Activated naive CD4-positive, alpha-beta T cell treated with anti-CD3 and anti-CD28 coated beads, Interleukin-2, amount 10 ng/mL, durations not matched to agents 7 days and 5 days (primary cell): ENCODE measurements around the gene HAUS1.

Source experiments
- CTCF ChIA-PET: fragments of 350-600 bp; sonication (Branson Sonifier 250); formaldehyde crosslinking; loops from one replicate; lab custom pipeline; 2021; ENCODE audit warnings: antibody characterized with exemption; lab: Charles Lee
- DNase-seq: peaks from one replicate; pipeline ENCODE4 v3.0.0-alpha.2; 2020
- H3K27ac Mint-ChIP-seq: one replicate; pipeline ENCODE4 v1.8.0; 2021; ENCODE audit warnings: mild to moderate bottlenecking, moderate library complexity, mixed read lengths
- H3K27me3 Mint-ChIP-seq: one replicate; pipeline ENCODE4 v1.8.0; 2021; ENCODE audit warnings: mild to moderate bottlenecking, mixed read lengths
- H3K36me3 Mint-ChIP-seq: one replicate; pipeline ENCODE4 v1.8.0; 2021; ENCODE audit warnings: mixed read lengths
- H3K4me1 Mint-ChIP-seq: one replicate; pipeline ENCODE4 v1.8.0; 2021; ENCODE audit warnings: mixed read lengths
- H3K4me3 Mint-ChIP-seq: one replicate; pipeline ENCODE4 v1.8.0; 2021; ENCODE audit warnings: mild to moderate bottlenecking, moderate library complexity, mixed read lengths
- H3K9me3 Mint-ChIP-seq: one replicate; pipeline ENCODE4 v1.8.0; 2021; ENCODE audit warnings: mixed read lengths

Gene HAUS1

DNA sequence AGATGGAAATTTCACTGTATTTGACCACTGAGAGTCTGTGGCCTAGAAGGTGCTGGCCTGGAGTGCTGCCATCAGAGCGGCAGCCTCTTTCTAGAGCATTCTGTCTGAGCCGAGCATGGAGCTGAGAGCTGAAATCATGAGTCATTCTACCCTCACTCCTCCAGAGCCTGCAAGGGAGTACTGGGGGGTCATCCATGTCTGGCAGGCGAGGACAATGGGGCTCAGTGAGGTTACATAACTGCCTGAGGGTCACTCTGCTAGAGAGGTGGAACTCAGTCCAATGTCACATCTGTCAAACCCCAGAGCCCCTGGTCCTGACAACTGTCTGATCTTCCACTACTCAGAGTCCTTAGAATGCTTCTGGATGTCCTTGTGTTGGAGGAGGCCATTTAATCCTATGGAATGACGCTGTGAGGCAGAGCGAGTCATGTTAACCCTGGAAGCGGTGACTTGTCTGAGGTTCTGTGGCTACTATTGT is 65.3 kb downstream of the HAUS1 start:
- Mint-ChIP-seq H3K4me3 (no peak overlapping the region), H3K36me3 (peaks cover 19% of the 10 kb centered on the region), H3K27ac (peak overlapping the region; percentile 45), H3K9me3 (no peaks in the 10 kb centered on the region), H3K27me3 (peaks cover 8% of the 10 kb centered on the region), H3K4me1 (peaks cover 58% of the 10 kb centered on the region)
- CTCF ChIA-PET: interaction anchor here (0.8 to 1.2 kb wide), 5 partner anchors 13 to 488 kb away, joined by 3 to 4 read pairs (median 3); no protein-coding TSS in a partner anchor
- no peak for DNase-seq

GRCh38 chr18:46171331-46171730 is 67.1 kb downstream of the HAUS1 start:
- CTCF ChIA-PET: interaction anchor here (3.2 to 5.2 kb wide), 3 partner anchors 9 to 488 kb away, joined by 29 to 96 read pairs (median 46); no protein-coding TSS in a partner anchor
- DNase-seq: no peak
- H3K9me3 Mint-ChIP-seq: no peaks in the 10 kb centered on the region
- H3K27me3 Mint-ChIP-seq: peaks cover 8% of the 10 kb centered on the region
- no peak overlapping the region for H3K27ac Mint-ChIP-seq
- peaks cover 34% of the 10 kb centered on the region for H3K36me3 Mint-ChIP-seq
- H3K4me1 Mint-ChIP-seq: peaks cover 67% of the 10 kb centered on the region
- H3K4me3 Mint-ChIP-seq: no peak overlapping the region

GRCh38 chr18:46173393-46174341 is 69.5 kb downstream of the HAUS1 start:
- CTCF ChIA-PET: interaction anchor here (0.6 to 5.2 kb wide), 43 partner anchors 9 to 486 kb away, joined by 3 to 96 read pairs (median 5); no protein-coding TSS in a partner anchor
- Mint-ChIP-seq H3K27me3 (peaks cover 8% of the 10 kb centered on the region), H3K27ac (peak overlapping the region; percentile 100), H3K4me3 (peak overlapping the region; percentile 99), H3K4me1 (peaks cover 71% of the 10 kb centered on the region), H3K9me3 (no peaks in the 10 kb centered on the region), H3K36me3 (peaks cover 37% of the 10 kb centered on the region)
- peak; percentile 96 for DNase-seq

- Mint-ChIP-seq H3K36me3 (peaks cover 35% of the 10 kb centered on the region), H3K4me3 (peak overlapping the region; percentile 99), H3K27ac (peak overlapping the region; percentile 100), H3K9me3 (no peaks in the 10 kb centered on the region), H3K27me3 (peaks cover 8% of the 10 kb centered on the region), H3K4me1 (peaks cover 66% of the 10 kb centered on the region)
- DNase-seq: peak; percentile 53
- CTCF ChIA-PET: interaction anchor here (1.0 to 5.2 kb wide), 18 partner anchors 11 to 485 kb away, joined by 3 to 96 read pairs (median 10); no protein-coding TSS in a partner anchor
These were observed 70.3 kb downstream of the HAUS1 start for GRCh38 chr18:46174342-46175041.

DNA sequence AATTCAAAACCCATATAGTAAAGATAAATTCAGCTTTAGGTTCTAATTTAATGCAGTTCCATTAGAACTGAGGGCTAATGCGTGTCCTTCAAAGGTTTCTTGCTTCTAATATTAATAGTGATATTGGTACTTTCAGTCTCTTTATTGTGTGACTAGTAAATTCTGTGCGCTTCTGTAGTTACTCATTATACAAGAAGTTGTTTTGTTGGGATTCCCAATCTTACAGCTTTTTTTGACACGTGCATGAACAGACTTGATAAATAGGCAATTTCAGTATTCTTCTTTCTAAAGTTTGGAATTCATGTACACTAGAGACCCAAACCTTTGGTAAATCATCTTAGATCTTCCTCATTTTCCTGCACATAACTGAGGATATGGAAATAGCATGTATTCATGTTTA is 71.8 kb downstream of the HAUS1 start:
- no peak for DNase-seq
- no peaks in the 10 kb centered on the region for H3K9me3 Mint-ChIP-seq
- H3K4me1 Mint-ChIP-seq: peaks cover 72% of the 10 kb centered on the region
- CTCF ChIA-PET: interaction anchor here (1.1 to 5.2 kb wide), 2 partner anchors 26 to 105 kb away, joined by 3 to 96 read pairs; no protein-coding TSS in a partner anchor
- peaks cover 8% of the 10 kb centered on the region for H3K27me3 Mint-ChIP-seq
- H3K27ac Mint-ChIP-seq: no peak overlapping the region
- peak overlapping the region; percentile 99 for H3K4me3 Mint-ChIP-seq
- H3K36me3 Mint-ChIP-seq: peaks cover 44% of the 10 kb centered on the region
